SK-N-SH (cell line): ENCODE measurements around the gene ZNF117. TPM values are rescaled to one million over a fixed set of nuclear protein-coding genes. Genes with fewer than 3 reads are reported as not detected.
"Not testable (repeated sequence)": the region's sequence is repeated elsewhere in the genome, so short reads cannot be mapped to it uniquely, and the experiment has no call there.

Experiments used
- CTCF ChIA-PET: fragments of 300-600, 350-600 bp; formaldehyde crosslinking; extraction: SDS; loops from one replicate; lab custom pipeline; 2021; lab: Yijun Ruan, JAX
- POLR2A ChIA-PET: fragments of 350-600 bp; sonication (Branson Sonifier 250); formaldehyde crosslinking; extraction: SDS; loops from one replicate; lab custom pipeline; 2020; ENCODE audit warnings: antibody characterized with exemption, inconsistent platforms; lab: Yijun Ruan, JAX
- DNase-seq: peaks from one replicate; pipeline ENCODE4 v3.0.0; 2012
- H2AFZ ChIP-seq: fragments of 200-600 bp; sonication (generic); 2 replicates; pipeline ENCODE4 v1.8.1; 2016; ENCODE audit warnings: antibody characterized with exemption, mild to moderate bottlenecking, low read depth
- H3F3A ChIP-seq: fragments of 200-600 bp; sonication (generic); replicated peaks from 2 replicates; pipeline ENCODE3; 2016; ENCODE audit warnings: antibody characterized with exemption, mild to moderate bottlenecking; ENCODE audit not compliant: insufficient read depth
- H3K27ac ChIP-seq, 2 experiments: fragments of 200-500 bp in 1 of 2; fragments of 200-600 bp in 1 of 2; sonication (Bioruptor generic) in 1 of 2; sonication (generic), shearing (Covaris generic) in 1 of 2; 2 replicates each; pipeline versions ENCODE4 v1.5.1 to v1.6.1; 2014 to 2016; ENCODE audit warnings: low read depth in 2 of 2, inconsistent platforms in 1 of 2, low read length in 1 of 2, mild to moderate bottlenecking in 1 of 2, mixed read lengths in 1 of 2
- H3K27me3 ChIP-seq: fragments of 200-600 bp; sonication (generic), shearing (Covaris generic); 2 replicates; pipeline ENCODE4 v1.6.1; 2016; ENCODE audit warnings: mixed run types; ENCODE audit not compliant: insufficient read depth
- H3K36me3 ChIP-seq, 2 experiments: fragments of 200-500 bp in 1 of 2; fragments of 200-600 bp in 1 of 2; sonication (Bioruptor generic) in 1 of 2; sonication (generic) in 1 of 2; replicated peaks in 1 of 2; 2 replicates each; pipeline versions ENCODE3 to v1.5.1; 2014 to 2016; ENCODE audit warnings: low read length in 1 of 2, mild to moderate bottlenecking in 1 of 2; ENCODE audit not compliant: insufficient read depth in 2 of 2, control insufficient read depth in 1 of 2
- H3K4me1 ChIP-seq, 2 experiments: fragments of 200-500 bp in 1 of 2; fragments of 200-600 bp in 1 of 2; sonication (Bioruptor generic) in 1 of 2; sonication (generic), shearing (Covaris generic) in 1 of 2; 2 replicates each; pipeline versions ENCODE4 v1.5.1 to v1.6.1; 2014 to 2016; ENCODE audit warnings: low read depth in 1 of 2, low read length in 1 of 2, mixed run types in 1 of 2; ENCODE audit not compliant: insufficient read depth in 2 of 2, control insufficient read depth in 1 of 2
- H3K4me2 ChIP-seq: fragments of 200-600 bp; sonication (generic), shearing (Covaris generic); 2 replicates; pipeline ENCODE4 v1.6.1; 2017; ENCODE audit warnings: mixed run types
- H3K4me3 ChIP-seq, 2 experiments: fragments of 200-500 bp in 1 of 2; fragments of 200-600 bp in 1 of 2; sonication (Bioruptor generic) in 1 of 2; sonication (generic), shearing (Covaris generic) in 1 of 2; 2 replicates each; pipeline versions ENCODE4 v1.5.1 to v1.8.1; 2014 to 2016; ENCODE audit warnings: low read depth in 2 of 2, inconsistent platforms in 1 of 2, low read length in 1 of 2, mild to moderate bottlenecking in 1 of 2, mixed read lengths in 1 of 2, moderate library complexity in 1 of 2
- H3K79me2 ChIP-seq: fragments of 200-600 bp; sonication (generic); 2 replicates; pipeline ENCODE4 v1.8.1; 2017; ENCODE audit warnings: mild to moderate bottlenecking; ENCODE audit not compliant: insufficient read depth
- H3K9ac ChIP-seq: fragments of 200-600 bp; sonication (generic); 2 replicates; pipeline ENCODE4 v1.6.1; 2017; ENCODE audit warnings: mixed run types
- H3K9me2 ChIP-seq: fragments of 200-600 bp; sonication (generic); 2 replicates; pipeline ENCODE4 v1.6.1; 2017; ENCODE audit warnings: mixed run types
- H3K9me3 ChIP-seq: fragments of 200-600 bp; sonication (generic); 2 replicates; pipeline ENCODE4 v1.6.1; 2017; ENCODE audit warnings: mixed run types, mild to moderate bottlenecking, moderate library complexity
- H4K20me1 ChIP-seq: fragments of 200-600 bp; sonication (generic); 2 replicates; pipeline ENCODE4 v1.6.1; 2017; ENCODE audit warnings: mild to moderate bottlenecking, mixed run types; ENCODE audit not compliant: insufficient read depth
- WGBS: methylation state at CpG from one replicate; pipeline ENCODE4 v1.1.6; 2017; ENCODE audit warnings: low lambda C conversion rate; 5-methylcytosine and 5-hydroxymethylcytosine counted together
- polyA plus RNA-seq, 3 experiments: library from polyadenylated mRNA; depleted of rRNA; stranded (reverse); fragments of >200 nt; gene quantifications; 2 replicates each; pipeline ENCODE4 v1.2.3, GENCODE V29; 2012

Gene ZNF117
- polyA plus RNA-seq, 1 of the 3 experiments (the other 2 are of a cell fraction), result 3.8 TPM

- H3F3A ChIP-seq, H3K79me2 ChIP-seq, H3K27me3 ChIP-seq, H3K4me1 ChIP-seq, H3K9ac ChIP-seq, H3K9me3 ChIP-seq, DNase-seq, H2AFZ ChIP-seq, H4K20me1 ChIP-seq, H3K4me2 ChIP-seq, H3K36me3 ChIP-seq, H3K9me2 ChIP-seq, H3K27ac ChIP-seq, CTCF ChIA-PET, H3K4me3 ChIP-seq, POLR2A ChIA-PET: not testable (repeated sequence)
- 78% methylated on average over 15 of the region's 30 CpGs for WGBS
These were observed 42.6 kb upstream of the ZNF117 start for GRCh38 chr7:65033391-65033790.

GRCh38 chr7:65025023-65025422 lies 34.2 kb upstream of the ZNF117 start:
- H3K9me2 ChIP-seq, H3K27ac ChIP-seq, POLR2A ChIA-PET, H3K9ac ChIP-seq, H3F3A ChIP-seq, H3K4me2 ChIP-seq, H4K20me1 ChIP-seq, CTCF ChIA-PET, DNase-seq, H3K79me2 ChIP-seq, H3K4me3 ChIP-seq, H2AFZ ChIP-seq, H3K27me3 ChIP-seq, H3K36me3 ChIP-seq, H3K9me3 ChIP-seq, H3K4me1 ChIP-seq: not testable (repeated sequence)

- H3K4me1 ChIP-seq, H3K27me3 ChIP-seq, H3K79me2 ChIP-seq, CTCF ChIA-PET, H3K9me2 ChIP-seq, H2AFZ ChIP-seq, H3K36me3 ChIP-seq, H3K4me3 ChIP-seq, H3K4me2 ChIP-seq, H3K27ac ChIP-seq, H4K20me1 ChIP-seq, H3F3A ChIP-seq, H3K9me3 ChIP-seq, H3K9ac ChIP-seq, DNase-seq: not testable (repeated sequence)
- 47% methylated on average over 2 of the region's 3 CpGs for WGBS
- POLR2A ChIA-PET, result interaction anchor here (1.0 kb wide), 1 partner anchor 14 kb away, joined by 3 read pairs; the partner anchor contains the start of gene ERV3-1
These were observed 30.1 kb upstream of the ZNF117 start for GRCh38 chr7:65020978-65021377.

- H3K79me2 ChIP-seq, result peaks cover 16% of the 10 kb centered on the region
- H3F3A ChIP-seq, H3K4me3 ChIP-seq, H3K27ac ChIP-seq, H4K20me1 ChIP-seq, H3K9me3 ChIP-seq, H3K27me3 ChIP-seq, H3K9me2 ChIP-seq, CTCF ChIA-PET, H3K4me2 ChIP-seq, DNase-seq, H3K36me3 ChIP-seq, POLR2A ChIA-PET, H3K9ac ChIP-seq, H2AFZ ChIP-seq: not testable (repeated sequence)
- WGBS, result 68% methylated on average over 7 of the region's 7 CpGs
- peaks cover 3 to 11% of the 10 kb centered on the region in 2 experiments; a peak in 3 of 4 replicates for H3K4me1 ChIP-seq
These were observed 19.0 kb upstream of the ZNF117 start for GRCh38 chr7:65009881-65010280.

GRCh38 chr7:65009394-65009793 lies 18.6 kb upstream of the ZNF117 start:
- H3K27me3 ChIP-seq, POLR2A ChIA-PET, H2AFZ ChIP-seq, H3K9ac ChIP-seq, H3K36me3 ChIP-seq, H4K20me1 ChIP-seq, H3K4me3 ChIP-seq, CTCF ChIA-PET, H3K9me3 ChIP-seq, H3K4me2 ChIP-seq, DNase-seq, H3F3A ChIP-seq, H3K27ac ChIP-seq, H3K9me2 ChIP-seq: not testable (repeated sequence)
- 83% methylated on average over 2 of the region's 2 CpGs for WGBS
- peaks cover 6 to 15% of the 10 kb centered on the region in 2 experiments; a peak in 3 of 4 replicates for H3K4me1 ChIP-seq
- H3K79me2 ChIP-seq, result peaks cover 21% of the 10 kb centered on the region

GRCh38 chr7:65007036-65007435 lies 16.2 kb upstream of the ZNF117 start:
- H2AFZ ChIP-seq, result peak overlapping the region; percentile 57
- WGBS, result 73% methylated on average over 4 of the region's 4 CpGs
- H3K4me1 ChIP-seq, result peaks cover 6 to 15% of the 10 kb centered on the region in 2 experiments; a peak in 3 of 4 replicates
- CTCF ChIA-PET, result interaction anchor here (0.7 kb wide), 1 partner anchor 56 kb away, joined by 3 read pairs; no protein-coding TSS in a partner anchor
- not testable (repeated sequence) for H3K9me3 ChIP-seq, H3F3A ChIP-seq, H3K27me3 ChIP-seq, H4K20me1 ChIP-seq, H3K9ac ChIP-seq, H3K9me2 ChIP-seq, DNase-seq
- peak overlapping the region in 1 of 2 experiments; percentile 80; a peak in 1 of 4 replicates for H3K4me3 ChIP-seq
- H3K36me3 ChIP-seq, result peaks cover 0 to 11% of the 10 kb centered on the region in 2 experiments
- H3K27ac ChIP-seq, result peak overlapping the region; percentile 60 to 77; a peak in 3 of 4 replicates
- POLR2A ChIA-PET, result interaction anchor here (0.6 to 1.7 kb wide), 7 partner anchors 14 to 367 kb away, joined by 3 to 7 read pairs (median 3); partner anchors contain the start of genes ZNF107, ZNF273 and ZNF92
- H3K4me2 ChIP-seq, result peak overlapping the region; percentile 82; the same call in 1 of the 2 replicates
- peaks cover 44% of the 10 kb centered on the region for H3K79me2 ChIP-seq
